ENCODE results near the gene SPIN2A.
A peak's percentile ranks its signal among the peaks of the same experiment; 100 is the strongest.
"Not testable (repeated sequence)": the region's sequence is repeated elsewhere in the genome, so short reads cannot be mapped to it uniquely, and the experiment has no call there.

SPIN2A gene

GRCh38 chrX:57137073-57137472, at the start of gene SPIN2A:
Gene SPIN2A (minus strand): TSS chrX:57137397. CDS start chrX:57136597, 800 bp downstream.
- not testable (repeated sequence) for DNase-seq

GRCh38 chrX:57178605-57179004, 41.4 kb upstream of the SPIN2A start:
- DNase-seq = no peak

DNA sequence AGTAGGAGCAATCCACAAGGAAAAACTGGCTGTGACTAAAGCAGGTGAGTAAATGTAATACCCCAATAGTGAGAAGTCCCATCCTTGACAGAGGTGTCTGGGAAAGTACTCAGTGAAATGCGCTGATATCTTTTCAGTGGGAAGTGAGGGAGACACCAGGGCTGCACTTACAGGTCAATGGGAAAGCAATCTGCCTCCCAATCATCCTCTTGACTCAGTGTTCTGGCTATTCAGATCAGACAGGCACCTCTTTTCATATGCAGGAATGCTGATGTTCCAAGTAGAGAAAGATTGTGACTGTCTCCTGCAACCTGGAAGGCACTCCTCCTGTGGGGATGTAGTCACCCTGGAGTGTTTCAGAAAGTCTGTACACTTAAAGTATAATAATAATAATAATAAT, 39.9 kb upstream of the SPIN2A start:
- no peak for DNase-seq

- no peak for DNase-seq
Measured at GRCh38 chrX:57172544-57172943, 35.3 kb upstream of the SPIN2A start.

- no peak for DNase-seq
Measured at GRCh38 chrX:57156397-57157049, 19.3 kb upstream of the SPIN2A start.

GRCh38 chrX:57155171-57155570, 18.0 kb upstream of the SPIN2A start:
- no peak for DNase-seq

- not testable (repeated sequence) for DNase-seq
Measured at GRCh38 chrX:57152222-57152621, 15.0 kb upstream of the SPIN2A start.

DNA sequence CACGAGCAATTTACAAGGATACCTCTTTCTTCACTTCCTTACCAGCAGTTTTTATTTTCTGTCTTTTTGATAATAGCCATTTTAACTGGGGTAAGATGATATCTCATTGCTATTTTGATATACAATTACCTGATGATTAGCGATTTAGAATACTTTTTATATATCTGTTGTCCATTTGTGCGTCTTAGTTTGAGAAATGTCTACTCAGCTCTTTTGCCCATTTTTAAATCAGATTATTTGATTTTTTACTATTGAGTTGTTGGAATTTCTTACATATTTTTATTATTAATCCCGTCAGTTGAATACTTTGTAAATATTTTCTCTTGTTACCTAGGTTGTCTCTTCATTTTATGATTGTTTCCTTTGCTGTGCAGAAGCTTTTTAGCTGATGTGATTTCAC, 1.5 kb upstream of the SPIN2A start:
- no peak for DNase-seq

DNA sequence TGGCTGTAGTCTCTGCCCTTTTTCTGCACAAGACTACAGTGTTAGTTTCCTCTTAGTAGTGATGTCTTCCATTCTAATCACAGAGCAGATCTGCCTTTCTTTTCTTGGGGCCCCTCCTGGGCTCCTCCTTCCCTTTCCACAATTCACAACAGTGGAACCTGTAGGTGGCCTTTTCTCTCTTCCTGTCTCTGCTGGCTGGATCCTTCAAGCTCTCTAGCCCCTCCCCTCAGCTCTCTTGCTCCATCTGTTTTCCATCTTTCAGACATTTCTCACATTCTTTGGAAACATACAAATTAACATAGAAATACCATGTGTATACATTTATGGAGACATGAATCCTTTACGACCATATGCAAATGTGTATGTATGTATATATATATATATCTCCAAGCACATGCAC, 304 bp upstream of the SPIN2A start:
- no peak for DNase-seq

DNA sequence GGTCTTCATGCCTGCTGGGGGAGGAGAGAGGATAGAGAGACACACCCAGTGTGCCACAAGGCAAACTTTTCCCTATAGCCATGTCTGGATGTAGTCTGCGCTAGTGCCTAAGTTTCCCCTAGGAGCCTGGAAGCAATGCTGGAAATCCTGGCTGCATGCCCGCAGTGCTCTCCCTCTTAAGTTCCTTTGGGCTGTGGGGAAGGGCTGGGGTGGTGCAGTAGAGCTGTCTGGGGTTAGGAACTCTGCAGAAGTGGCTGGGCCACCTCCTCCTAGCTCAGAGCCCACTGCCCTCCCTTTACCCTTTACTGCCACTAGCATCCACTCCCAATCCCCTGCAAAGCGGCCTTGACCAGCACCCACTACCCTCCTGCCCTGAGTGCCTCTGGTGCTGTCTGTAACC, 608 bp downstream of the SPIN2A start:
- not testable (repeated sequence) for DNase-seq

- no peak for DNase-seq
Measured at GRCh38 chrX:57135287-57135686, 1.9 kb downstream of the SPIN2A start.

- DNase-seq = no peak
Measured at GRCh38 chrX:57134702-57135101, 2.5 kb downstream of the SPIN2A start.

GRCh38 chrX:57133706-57134105, 3.5 kb downstream of the SPIN2A start:
- DNase-seq = no peak

GRCh38 chrX:57133284-57133683, 3.9 kb downstream of the SPIN2A start:
- DNase-seq = not testable (repeated sequence)

GRCh38 chrX:57132046-57132445, 5.2 kb downstream of the SPIN2A start:
- no peak for DNase-seq

DNA sequence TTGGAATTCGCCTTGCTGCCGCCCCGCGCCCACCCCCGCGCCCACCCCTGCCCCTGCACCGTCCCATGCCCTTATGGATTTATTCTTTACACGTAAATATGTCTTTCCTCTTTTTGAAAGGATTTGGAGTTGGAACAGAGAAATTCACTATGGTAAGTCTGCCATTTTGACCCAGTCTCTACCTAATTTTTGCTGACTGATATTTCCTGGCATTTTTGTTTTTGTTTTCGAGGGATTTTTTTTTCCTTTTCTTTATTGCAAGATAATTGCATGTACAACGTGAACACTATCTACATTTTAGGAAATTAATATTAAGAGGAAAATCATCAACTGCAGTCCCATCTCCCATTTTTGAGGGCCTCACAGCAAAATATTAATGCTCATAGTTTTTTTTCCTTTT, 15.4 kb downstream of the SPIN2A start:
- peak; percentile 0 to 1 for DNase-seq

- peak; percentile 66 to 80 for DNase-seq
Measured at GRCh38 chrX:57121162-57121755, 15.9 kb downstream of the SPIN2A start, which contains the start of gene SPIN2B. Gene SPIN2B (minus strand): TSS chrX:57121548.

DNA sequence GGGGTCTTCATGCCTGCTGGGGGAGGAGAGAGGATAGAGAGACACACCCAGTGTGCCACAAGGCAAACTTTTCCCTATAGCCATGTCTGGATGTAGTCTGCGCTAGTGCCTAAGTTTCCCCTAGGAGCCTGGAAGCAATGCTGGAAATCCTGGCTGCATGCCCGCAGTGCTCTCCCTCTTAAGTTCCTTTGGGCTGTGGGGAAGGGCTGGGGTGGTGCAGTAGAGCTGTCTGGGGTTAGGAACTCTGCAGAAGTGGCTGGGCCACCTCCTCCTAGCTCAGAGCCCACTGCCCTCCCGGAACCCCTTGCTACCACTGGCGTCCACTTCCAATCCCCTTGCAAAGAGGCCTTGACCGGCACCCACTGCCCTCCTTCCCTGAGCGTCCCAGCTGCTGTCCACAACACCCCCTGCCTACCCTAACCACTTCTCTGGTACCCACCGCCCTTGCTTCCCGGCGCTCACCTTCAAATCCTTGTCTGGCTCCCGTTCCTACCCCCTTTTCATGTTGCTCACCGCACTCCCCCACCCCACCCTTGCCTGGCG, 16.5 kb downstream of the SPIN2A start:
- not testable (repeated sequence) for DNase-seq

GRCh38 chrX:57119416-57119815, 17.8 kb downstream of the SPIN2A start:
- DNase-seq = no peak

DNA sequence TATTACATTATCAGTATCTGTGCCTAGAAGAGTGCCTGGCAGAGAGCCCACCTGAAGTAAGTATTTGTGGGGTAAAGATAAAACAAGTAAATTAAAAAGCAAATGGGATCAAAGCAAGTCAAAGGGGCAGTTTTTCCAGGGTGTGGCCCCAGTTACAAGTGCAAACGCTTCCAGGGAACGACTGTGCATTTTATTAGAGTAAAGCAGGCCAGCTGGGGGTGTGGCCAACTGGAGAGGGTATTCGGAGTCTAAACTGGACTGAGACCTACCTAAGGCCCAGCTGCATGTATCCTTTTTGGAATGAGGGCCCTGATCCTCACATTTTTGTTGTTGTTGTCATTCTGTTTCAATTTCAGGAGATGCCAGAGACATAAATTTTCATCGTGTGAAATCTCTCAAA, 19.6 kb downstream of the SPIN2A start:
- DNase-seq = not testable (repeated sequence)

GRCh38 chrX:57104921-57105398, 32.2 kb downstream of the SPIN2A start:
- no peak for DNase-seq

DNA sequence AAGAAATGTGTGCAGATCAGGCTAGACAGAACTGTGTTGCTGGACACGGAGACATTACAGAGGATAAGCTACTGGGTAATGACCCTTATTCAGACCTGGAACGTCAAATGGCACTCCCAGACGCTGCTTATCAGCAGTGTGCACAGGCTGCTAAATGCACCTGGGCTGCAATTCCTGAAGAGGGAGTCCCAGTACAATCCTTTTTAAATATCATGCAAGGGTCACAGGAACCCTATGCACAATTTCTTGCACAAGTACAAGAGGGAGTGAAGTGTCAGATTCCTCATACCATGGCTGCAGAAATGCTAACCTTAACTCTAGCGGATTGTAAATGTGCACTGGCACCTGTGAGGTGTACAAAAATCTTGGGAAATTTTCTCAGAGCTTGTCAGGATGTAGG, 32.8 kb downstream of the SPIN2A start:
- no peak for DNase-seq

DNA sequence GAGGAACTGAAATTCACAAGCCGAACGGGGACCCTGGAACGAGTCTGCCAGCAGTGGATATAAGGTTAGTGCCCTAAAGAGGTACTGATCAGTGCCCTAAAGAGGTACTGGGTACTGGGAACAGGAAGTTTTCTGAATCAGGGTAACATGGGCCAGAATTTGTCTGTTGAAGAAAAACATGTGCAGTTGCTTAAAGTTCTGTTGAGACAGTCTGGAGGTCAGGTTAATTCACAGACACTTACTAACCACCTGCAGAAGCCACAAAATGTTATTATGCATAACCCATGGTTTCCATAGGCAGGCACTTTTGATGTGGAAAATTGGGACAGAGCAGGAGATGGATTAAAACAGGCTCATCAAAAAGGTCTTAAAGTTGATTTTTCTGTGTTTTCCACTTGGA, 33.7 kb downstream of the SPIN2A start:
- DNase-seq = no peak

DNA sequence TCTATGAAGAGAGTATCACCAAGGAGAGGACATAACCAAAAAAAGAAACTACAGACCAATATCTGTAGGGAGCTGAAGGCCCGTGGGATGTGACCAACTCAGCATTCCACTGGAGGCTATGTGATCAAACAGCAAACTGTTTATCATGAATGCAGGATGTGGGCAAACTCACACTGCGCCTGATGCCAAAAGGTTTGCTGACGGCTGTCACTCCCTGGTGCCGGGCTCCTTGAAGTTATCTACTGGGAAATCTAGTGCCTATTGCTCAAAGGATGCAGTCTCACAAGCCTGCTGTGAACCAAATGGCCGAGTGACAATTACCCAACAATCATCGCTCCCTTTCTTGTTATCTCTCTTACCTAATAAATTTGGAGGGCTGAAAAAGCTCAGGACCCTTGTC, 34.3 kb downstream of the SPIN2A start:
- not testable (repeated sequence) for DNase-seq

Data from inflammatory macrophage treated with lipopolysaccharide for 1 hour (primary cell).